HG03066 (cell line): Measurements from ENCODE around the gene ZDHHC17.
"Not testable (repeated sequence)": the region's sequence is repeated elsewhere in the genome, so short reads cannot be mapped to it uniquely, and the experiment has no call there.

Experiments
- ATAC-seq: cut with Tn5 transposase; IDR thresholded peaks from one replicate; pipeline ENCODE4 v1.9.1; 2021; ENCODE audit warnings: low read depth; ENCODE audit not compliant: unreplicated experiment

Gene ZDHHC17

GRCh38 chr12:76765598-76765997, 1.7 kb downstream of the ZDHHC17 start:
- ATAC-seq: no peak

GRCh38 chr12:76766161-76766560, 2.2 kb downstream of the ZDHHC17 start:
- no peak for ATAC-seq

- no peak for ATAC-seq
Measured at GRCh38 chr12:76768576-76768975, 4.7 kb downstream of the ZDHHC17 start.

GRCh38 chr12:76777765-76778216, 13.9 kb downstream of the ZDHHC17 start:
- ATAC-seq: peak; percentile 99

GRCh38 chr12:76778364-76778763, 14.4 kb downstream of the ZDHHC17 start:
- ATAC-seq: no peak

- not testable (repeated sequence) for ATAC-seq
Measured at GRCh38 chr12:76779310-76779709, 15.4 kb downstream of the ZDHHC17 start.

GRCh38 chr12:76781321-76781720, 17.4 kb downstream of the ZDHHC17 start:
- no peak for ATAC-seq

- no peak for ATAC-seq
Measured at GRCh38 chr12:76782526-76782925, 18.6 kb downstream of the ZDHHC17 start.

- ATAC-seq: no peak
Measured at GRCh38 chr12:76784600-76785051, 20.7 kb downstream of the ZDHHC17 start.

- ATAC-seq: no peak
Measured at GRCh38 chr12:76785407-76785806, 21.5 kb downstream of the ZDHHC17 start.

GRCh38 chr12:76786986-76787385, 23.1 kb downstream of the ZDHHC17 start:
- no peak for ATAC-seq

- no peak for ATAC-seq
Measured at GRCh38 chr12:76787689-76788088, 23.8 kb downstream of the ZDHHC17 start.

- no peak for ATAC-seq
Measured at GRCh38 chr12:76789335-76790050, 25.6 kb downstream of the ZDHHC17 start.

- no peak for ATAC-seq
Measured at GRCh38 chr12:76790564-76791552, 26.9 kb downstream of the ZDHHC17 start.

GRCh38 chr12:76792828-76793227, 28.9 kb downstream of the ZDHHC17 start:
- ATAC-seq: no peak

- ATAC-seq: no peak
Measured at GRCh38 chr12:76798864-76799263, 34.9 kb downstream of the ZDHHC17 start.

- ATAC-seq: no peak
Measured at GRCh38 chr12:76799362-76799761, 35.4 kb downstream of the ZDHHC17 start.

GRCh38 chr12:76802060-76802459, 38.1 kb downstream of the ZDHHC17 start:
- ATAC-seq: no peak

- no peak for ATAC-seq
Measured at GRCh38 chr12:76804435-76804976, 40.6 kb downstream of the ZDHHC17 start.

GRCh38 chr12:76810671-76811419, 46.9 kb downstream of the ZDHHC17 start:
- no peak for ATAC-seq
